ENCODE results near the gene ANKFN1.

- TF ChIP-seq KLF15 (CRISPR knock-in tag; IDR thresholded peaks at IDR 0.05; ENCODE audit: borderline replicate concordance), result no peak
- no peak for TF ChIP-seq MZF1 (CRISPR knock-in tag; IDR thresholded peaks at IDR 0.05; ENCODE audit: borderline replicate concordance)
- TF ChIP-seq FOXO4 (CRISPR knock-in tag; conservative IDR thresholded peaks at IDR 0.05), result no peak
These were observed 6.6 kb downstream of the ANKFN1 start for GRCh38 chr17:56159826-56160380.

All from HepG2 (cell line).